NCI-H748 treated with DMSO at 0.1 percent for 48 hours (cell line): ENCODE results near the gene JPH3.
"Not testable (repeated sequence)": the region's sequence is repeated elsewhere in the genome, so short reads cannot be mapped to it uniquely, and the experiment has no call there.

Source experiments
- DNase-seq: peaks from one replicate; lab custom pipeline; 2025; lab: John Stamatoyannopoulos, UW

The JPH3 gene

GRCh38 chr16:87654826-87655225 lies 52.5 kb downstream of the JPH3 start:
- no peak for DNase-seq

GRCh38 chr16:87656328-87656727 lies 54.0 kb downstream of the JPH3 start:
- no peak for DNase-seq

- DNase-seq: no peak
Measured at GRCh38 chr16:87657621-87658192, 55.4 kb downstream of the JPH3 start.

GRCh38 chr16:87658564-87659225 lies 56.4 kb downstream of the JPH3 start:
- DNase-seq: no peak

GRCh38 chr16:87661561-87661960 lies 59.3 kb downstream of the JPH3 start:
- DNase-seq: no peak

- DNase-seq: no peak
Measured at GRCh38 chr16:87662254-87663204, 60.2 kb downstream of the JPH3 start.

- no peak for DNase-seq
Measured at GRCh38 chr16:87664792-87665191, 62.5 kb downstream of the JPH3 start.

GRCh38 chr16:87665193-87665592 lies 62.9 kb downstream of the JPH3 start:
- DNase-seq: no peak

- no peak for DNase-seq
Measured at GRCh38 chr16:87666919-87667318, 64.6 kb downstream of the JPH3 start.

- no peak for DNase-seq
Measured at GRCh38 chr16:87667443-87667842, 65.1 kb downstream of the JPH3 start.

- DNase-seq: no peak
Measured at GRCh38 chr16:87667946-87668345, 65.6 kb downstream of the JPH3 start.

GRCh38 chr16:87669672-87670071 lies 67.4 kb downstream of the JPH3 start:
- DNase-seq: no peak

GRCh38 chr16:87671221-87671620 lies 68.9 kb downstream of the JPH3 start:
- no peak for DNase-seq

GRCh38 chr16:87671715-87672270 lies 69.5 kb downstream of the JPH3 start:
- no peak for DNase-seq

- DNase-seq: no peak
Measured at GRCh38 chr16:87674419-87674818, 72.1 kb downstream of the JPH3 start.

- no peak for DNase-seq
Measured at GRCh38 chr16:87675111-87675719, 72.9 kb downstream of the JPH3 start.

- no peak for DNase-seq
Measured at GRCh38 chr16:87677830-87678229, 75.5 kb downstream of the JPH3 start.

GRCh38 chr16:87678618-87679017 lies 76.3 kb downstream of the JPH3 start:
- no peak for DNase-seq

GRCh38 chr16:87679593-87680271 lies 77.4 kb downstream of the JPH3 start:
- no peak for DNase-seq

- no peak for DNase-seq
Measured at GRCh38 chr16:87680272-87680644, 78.0 kb downstream of the JPH3 start.

- DNase-seq: not testable (repeated sequence)
Measured at GRCh38 chr16:87681051-87681602, 78.8 kb downstream of the JPH3 start.
